ENCODE results near the gene SNAPC3. TPM values are rescaled to one million over a fixed set of nuclear protein-coding genes. Genes with fewer than 3 reads are reported as not detected.
"Not testable (repeated sequence)": the region's sequence is repeated elsewhere in the genome, so short reads cannot be mapped to it uniquely, and the experiment has no call there.

SNAPC3 gene
- total RNA-seq (10 to 100 TPM; 22.4 to 29.6 (median 26.7) TPM), polyA plus RNA-seq (15.4 TPM)
- long read RNA-seq, donor 1, full-length matches to known transcripts, result 52 of 62 reads
- long read RNA-seq, donor 1, partial matches to known transcripts, result 0 of 62 reads
- long read RNA-seq, donor 1, other reads (novel, unspliced or antisense), result 10 of 62 reads
- long read RNA-seq, donor 2, full-length matches to known transcripts, result 17 of 20 reads
- long read RNA-seq, donor 2, partial matches to known transcripts, result 1 of 20 reads
- long read RNA-seq, donor 2, other reads (novel, unspliced or antisense), result 2 of 20 reads
- long read RNA-seq, donor 3, full-length matches to known transcripts, result 98 of 118 reads
- long read RNA-seq, donor 3, partial matches to known transcripts, result 8 of 118 reads
- long read RNA-seq, donor 3, other reads (novel, unspliced or antisense), result 12 of 118 reads
- long read RNA-seq, donor 4, full-length matches to known transcripts, result 26 of 30 reads
- long read RNA-seq, donor 4, partial matches to known transcripts, result 0 of 30 reads
- long read RNA-seq, donor 4, other reads (novel, unspliced or antisense), result 4 of 30 reads

- H3K4me1 ChIP-seq (ENCODE audit: control insufficient read depth, insufficient read depth, low read length), result peaks cover 4% of the 10 kb centered on the region
- peak within 1 kb of the TSS; percentile 94 for H3K4me3 ChIP-seq (ENCODE audit: low read length)
- ATAC-seq, result peak; percentile 100
- H3K9me3 ChIP-seq (ENCODE audit: control insufficient read depth, low read length), result no peaks in the 10 kb centered on the region
- whole genome bisulfite sequencing, result under 1% methylated on average over 70 of the region's 70 CpGs
- peak; percentile 94 to 98 (median 98) for DNase-seq
- H3K27me3 ChIP-seq (ENCODE audit: control insufficient read depth, insufficient read depth), result no peaks in the 10 kb centered on the region
- intact Hi-C loops (cut with DNase I), result loop anchor here in 1 of 4 donors (10.0 kb wide), 1 partner anchor 108 kb away; no protein-coding TSS in a partner anchor
- H3K27ac ChIP-seq (ENCODE audit: low read length), result peak within 1 kb of the TSS; percentile 92
Measured at GRCh38 chr9:15422372-15423230, at the start of gene SNAPC3. Gene SNAPC3, plus strand, starts transcription at chr9:15422876. Its CDS starts 4 bp downstream, at chr9:15422880.

DNA sequence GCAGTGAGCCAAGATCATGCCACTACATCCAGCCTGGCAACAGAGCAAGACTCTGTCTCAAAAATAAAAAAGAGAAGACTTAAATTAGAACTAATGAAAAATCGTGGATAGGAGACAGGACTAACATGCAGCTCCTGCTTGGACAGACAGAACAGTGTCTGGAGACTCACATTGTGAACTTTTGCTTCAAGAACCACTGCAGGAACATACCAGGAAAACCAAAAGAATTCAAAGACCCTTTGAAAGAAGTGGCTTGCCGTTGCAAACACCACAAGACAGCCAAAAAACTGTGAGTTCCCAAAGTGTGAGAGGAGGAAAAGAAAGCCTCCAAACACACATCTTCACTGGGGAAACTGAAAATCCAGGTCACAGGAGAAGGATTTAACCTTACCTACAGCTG is 48.8 kb upstream of the SNAPC3 start:
- no peaks in the 10 kb centered on the region for H3K27me3 ChIP-seq (ENCODE audit: control insufficient read depth, insufficient read depth)
- ATAC-seq, result no peak
- no peak overlapping the region for H3K27ac ChIP-seq (ENCODE audit: low read length)
- DNase-seq, result no peak
- WGBS, result 56% methylated on average over 2 of the region's 2 CpGs
- no peaks in the 10 kb centered on the region for H3K4me1 ChIP-seq (ENCODE audit: control insufficient read depth, insufficient read depth, low read length)
- H3K9me3 ChIP-seq (ENCODE audit: control insufficient read depth, low read length), result no peaks in the 10 kb centered on the region
- intact Hi-C loops (cut with DNase I), result no loop called here
- H3K4me3 ChIP-seq (ENCODE audit: low read length), result no peak overlapping the region

DNA sequence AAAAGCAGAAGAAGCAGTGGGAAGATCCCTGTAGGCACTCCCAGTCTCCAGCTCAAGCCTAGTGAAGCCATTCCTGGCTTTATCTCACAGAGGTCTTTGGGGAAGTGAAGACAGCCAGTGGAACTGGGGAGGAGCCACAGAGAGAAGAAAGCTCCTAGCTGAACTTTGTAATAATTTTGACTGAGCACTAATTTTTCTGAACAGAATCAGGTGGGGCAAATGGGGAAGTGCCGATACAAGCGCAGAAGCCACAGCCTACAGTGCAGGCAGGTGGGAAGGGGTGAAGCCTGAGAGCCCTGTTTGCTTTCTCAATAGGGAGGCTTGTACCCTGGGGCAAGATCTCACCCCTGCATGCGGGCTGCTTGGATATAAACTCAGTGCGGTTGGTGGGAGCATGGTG is 48.4 kb upstream of the SNAPC3 start:
- no peak overlapping the region for H3K4me3 ChIP-seq (ENCODE audit: low read length)
- no peaks in the 10 kb centered on the region for H3K4me1 ChIP-seq (ENCODE audit: control insufficient read depth, insufficient read depth, low read length)
- 92% methylated on average over 4 of the region's 4 CpGs for WGBS
- peak in 1 of 3 donors; percentile 41 for DNase-seq
- no peak overlapping the region for H3K27ac ChIP-seq (ENCODE audit: low read length)
- H3K9me3 ChIP-seq (ENCODE audit: control insufficient read depth, low read length), result no peaks in the 10 kb centered on the region
- intact Hi-C loops (cut with DNase I), result no loop called here
- no peak for ATAC-seq
- no peaks in the 10 kb centered on the region for H3K27me3 ChIP-seq (ENCODE audit: control insufficient read depth, insufficient read depth)

- H3K9me3 ChIP-seq (ENCODE audit: control insufficient read depth, low read length), result no peaks in the 10 kb centered on the region
- H3K27me3 ChIP-seq (ENCODE audit: control insufficient read depth, insufficient read depth), result no peaks in the 10 kb centered on the region
- no peak for ATAC-seq
- WGBS, result 74% methylated on average over 3 of the region's 3 CpGs
- H3K4me1 ChIP-seq (ENCODE audit: control insufficient read depth, insufficient read depth, low read length), result no peaks in the 10 kb centered on the region
- DNase-seq, result no peak
- H3K27ac ChIP-seq (ENCODE audit: low read length), result no peak overlapping the region
- intact Hi-C loops (cut with DNase I), result no loop called here
- H3K4me3 ChIP-seq (ENCODE audit: low read length), result no peak overlapping the region
Measured at GRCh38 chr9:15374825-15375224, 47.9 kb upstream of the SNAPC3 start.

DNA sequence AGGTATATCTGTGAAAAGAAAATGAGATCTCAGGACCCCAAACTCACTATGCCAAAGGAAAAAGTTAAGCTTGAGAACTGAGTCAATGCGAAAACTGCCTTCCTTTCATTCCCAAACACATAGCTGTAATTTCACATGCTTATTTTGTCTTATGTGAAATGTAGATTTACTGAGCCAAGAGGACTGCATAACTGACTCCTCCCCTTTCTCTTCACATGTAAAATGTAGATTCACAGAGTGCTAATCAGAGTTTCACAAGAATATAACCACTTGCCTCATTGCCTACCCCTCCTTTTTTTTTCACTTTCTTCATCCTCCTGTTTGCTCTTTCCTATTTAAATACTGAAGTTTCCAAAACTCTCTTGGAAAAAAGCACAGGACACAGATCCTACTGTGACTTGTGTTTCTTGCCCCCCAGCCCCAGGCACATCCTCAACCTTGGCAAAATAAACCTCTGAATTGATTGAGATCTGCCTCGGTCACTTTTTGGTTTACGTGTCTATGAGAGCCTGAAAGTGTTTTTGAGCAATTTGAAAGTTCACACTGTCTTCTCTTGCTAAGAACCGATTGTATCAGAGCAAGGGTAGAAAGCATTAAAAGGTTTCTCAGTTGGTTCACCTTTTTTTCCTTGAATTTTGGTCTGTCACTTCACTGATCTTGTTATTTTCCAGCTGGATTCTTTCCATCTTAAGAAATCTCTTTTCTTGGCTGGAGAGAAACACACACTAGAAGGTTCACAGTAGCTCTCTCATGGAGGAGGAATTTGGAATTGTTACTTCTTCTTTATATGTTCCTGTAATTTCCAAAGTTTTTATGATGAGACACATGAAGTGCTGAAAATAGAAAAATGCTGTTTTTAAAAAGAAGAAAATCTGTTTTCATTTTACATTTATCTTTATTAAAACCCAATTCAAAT is 44.8 kb upstream of the SNAPC3 start:
- intact Hi-C loops (cut with DNase I), result no loop called here
- H3K27me3 ChIP-seq (ENCODE audit: control insufficient read depth, insufficient read depth), result no peaks in the 10 kb centered on the region
- H3K9me3 ChIP-seq (ENCODE audit: control insufficient read depth, low read length), result no peaks in the 10 kb centered on the region
- ATAC-seq, result no peak
- WGBS, result 59% methylated on average over 4 of the region's 4 CpGs
- no peak for DNase-seq
- H3K4me3 ChIP-seq (ENCODE audit: low read length), result no peak overlapping the region
- no peaks in the 10 kb centered on the region for H3K4me1 ChIP-seq (ENCODE audit: control insufficient read depth, insufficient read depth, low read length)
- no peak overlapping the region for H3K27ac ChIP-seq (ENCODE audit: low read length)

GRCh38 chr9:15379317-15379716 is 43.4 kb upstream of the SNAPC3 start:
- H3K27ac ChIP-seq (ENCODE audit: low read length); DNase-seq; intact Hi-C loops (cut with DNase I); H3K4me3 ChIP-seq (ENCODE audit: low read length); H3K9me3 ChIP-seq (ENCODE audit: control insufficient read depth, low read length); ATAC-seq; H3K4me1 ChIP-seq (ENCODE audit: control insufficient read depth, insufficient read depth, low read length); H3K27me3 ChIP-seq (ENCODE audit: control insufficient read depth, insufficient read depth): not testable (repeated sequence)
- 81% methylated on average over 4 of the region's 4 CpGs for WGBS

- DNase-seq; H3K4me3 ChIP-seq (ENCODE audit: low read length); H3K4me1 ChIP-seq (ENCODE audit: control insufficient read depth, insufficient read depth, low read length); H3K27ac ChIP-seq (ENCODE audit: low read length); H3K27me3 ChIP-seq (ENCODE audit: control insufficient read depth, insufficient read depth); intact Hi-C loops (cut with DNase I); ATAC-seq; H3K9me3 ChIP-seq (ENCODE audit: control insufficient read depth, low read length): not testable (repeated sequence)
- 85% methylated on average over 5 of the region's 5 CpGs for WGBS
Measured at GRCh38 chr9:15379888-15380287, 42.8 kb upstream of the SNAPC3 start.

DNA sequence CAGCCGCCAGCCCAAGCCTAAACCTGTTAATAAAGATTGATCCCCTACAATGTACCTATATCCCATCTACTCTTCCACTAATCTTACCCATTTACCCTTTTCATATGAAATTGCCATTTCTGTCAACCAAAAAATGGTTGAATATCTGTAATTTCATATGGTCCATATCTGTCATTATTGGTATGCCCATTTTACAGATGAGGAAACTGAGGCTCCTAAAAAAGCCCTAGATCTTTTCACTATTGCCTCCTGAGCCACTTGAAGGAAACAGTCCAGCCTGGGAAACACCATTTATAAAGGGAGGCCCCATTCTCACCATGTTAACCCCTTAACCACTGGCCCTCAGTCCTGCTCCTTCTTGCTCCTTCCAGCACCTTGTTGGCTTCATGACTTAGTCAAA is 41.2 kb upstream of the SNAPC3 start:
- H3K27ac ChIP-seq (ENCODE audit: low read length), result no peak overlapping the region
- WGBS, result 37% methylated on average over 1 of the region's 1 CpG
- DNase-seq, result no peak
- H3K9me3 ChIP-seq (ENCODE audit: control insufficient read depth, low read length), result no peaks in the 10 kb centered on the region
- no peaks in the 10 kb centered on the region for H3K27me3 ChIP-seq (ENCODE audit: control insufficient read depth, insufficient read depth)
- H3K4me1 ChIP-seq (ENCODE audit: control insufficient read depth, insufficient read depth, low read length), result no peaks in the 10 kb centered on the region
- ATAC-seq, result no peak
- no peak overlapping the region for H3K4me3 ChIP-seq (ENCODE audit: low read length)
- intact Hi-C loops (cut with DNase I), result no loop called here

DNA sequence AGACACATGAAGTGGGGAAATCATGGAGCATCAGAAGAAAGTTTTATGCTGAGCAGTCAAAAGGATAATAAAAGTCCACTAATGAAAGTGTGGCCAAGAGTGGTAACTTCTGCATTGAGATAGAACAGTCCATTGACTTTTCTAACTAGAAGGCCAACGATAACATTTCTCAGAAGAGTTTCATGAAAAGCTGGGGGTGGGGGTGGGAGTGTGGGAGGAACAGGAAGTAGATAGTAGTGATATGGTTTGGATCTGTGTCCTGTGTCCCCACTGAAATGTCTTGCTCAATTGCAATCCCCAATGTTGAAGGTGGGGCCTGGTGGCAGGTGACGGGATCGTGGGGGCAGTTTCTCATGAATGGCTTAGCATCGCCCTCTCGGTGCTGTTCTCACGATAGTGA is 36.2 kb upstream of the SNAPC3 start:
- H3K27me3 ChIP-seq (ENCODE audit: control insufficient read depth, insufficient read depth), result no peaks in the 10 kb centered on the region
- ATAC-seq, result no peak
- DNase-seq, result no peak
- H3K4me3 ChIP-seq (ENCODE audit: low read length), result no peak overlapping the region
- H3K9me3 ChIP-seq (ENCODE audit: control insufficient read depth, low read length), result no peaks in the 10 kb centered on the region
- no peak overlapping the region for H3K27ac ChIP-seq (ENCODE audit: low read length)
- intact Hi-C loops (cut with DNase I), result no loop called here
- no peaks in the 10 kb centered on the region for H3K4me1 ChIP-seq (ENCODE audit: control insufficient read depth, insufficient read depth, low read length)
- WGBS, result 77% methylated on average over 6 of the region's 6 CpGs

DNA sequence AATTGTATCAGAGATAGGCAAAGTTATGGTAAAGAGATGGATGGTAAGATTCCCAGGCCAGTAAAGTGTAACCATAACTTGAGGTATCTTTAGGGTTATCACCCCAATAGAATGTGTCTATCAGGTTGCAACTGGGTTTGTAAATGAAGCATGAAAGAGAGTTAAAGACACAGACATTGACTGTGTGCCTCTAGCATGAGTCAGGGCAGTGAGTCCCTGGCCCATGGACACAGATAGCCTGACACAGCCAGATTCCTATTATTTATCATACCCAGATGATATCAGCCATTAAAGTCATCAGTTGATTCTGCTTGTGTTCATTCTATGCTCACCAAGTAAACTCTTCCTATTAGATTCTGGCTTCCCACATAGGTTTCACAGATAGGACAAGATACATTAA is 33.5 kb upstream of the SNAPC3 start:
- Histone ChIP-seq H3K4me3 (ENCODE audit: low read length) (no peak overlapping the region), H3K4me1 (ENCODE audit: control insufficient read depth, insufficient read depth, low read length) (no peaks in the 10 kb centered on the region), H3K27me3 (ENCODE audit: control insufficient read depth, insufficient read depth) (no peaks in the 10 kb centered on the region), H3K9me3 (ENCODE audit: control insufficient read depth, low read length) (no peaks in the 10 kb centered on the region), H3K27ac (ENCODE audit: low read length) (no peak overlapping the region)
- no peak for DNase-seq
- intact Hi-C loops (cut with DNase I), result no loop called here
- ATAC-seq, result no peak
